ENCODE data around the gene NR1D1.

NR1D1 gene

GRCh38 chr17:40111221-40112128 lies 11.1 kb upstream of the NR1D1 start:
- no peak for DNase-seq (ENCODE audit: extremely low read depth in 1 of 2, low read depth in 1 of 2)

DNA sequence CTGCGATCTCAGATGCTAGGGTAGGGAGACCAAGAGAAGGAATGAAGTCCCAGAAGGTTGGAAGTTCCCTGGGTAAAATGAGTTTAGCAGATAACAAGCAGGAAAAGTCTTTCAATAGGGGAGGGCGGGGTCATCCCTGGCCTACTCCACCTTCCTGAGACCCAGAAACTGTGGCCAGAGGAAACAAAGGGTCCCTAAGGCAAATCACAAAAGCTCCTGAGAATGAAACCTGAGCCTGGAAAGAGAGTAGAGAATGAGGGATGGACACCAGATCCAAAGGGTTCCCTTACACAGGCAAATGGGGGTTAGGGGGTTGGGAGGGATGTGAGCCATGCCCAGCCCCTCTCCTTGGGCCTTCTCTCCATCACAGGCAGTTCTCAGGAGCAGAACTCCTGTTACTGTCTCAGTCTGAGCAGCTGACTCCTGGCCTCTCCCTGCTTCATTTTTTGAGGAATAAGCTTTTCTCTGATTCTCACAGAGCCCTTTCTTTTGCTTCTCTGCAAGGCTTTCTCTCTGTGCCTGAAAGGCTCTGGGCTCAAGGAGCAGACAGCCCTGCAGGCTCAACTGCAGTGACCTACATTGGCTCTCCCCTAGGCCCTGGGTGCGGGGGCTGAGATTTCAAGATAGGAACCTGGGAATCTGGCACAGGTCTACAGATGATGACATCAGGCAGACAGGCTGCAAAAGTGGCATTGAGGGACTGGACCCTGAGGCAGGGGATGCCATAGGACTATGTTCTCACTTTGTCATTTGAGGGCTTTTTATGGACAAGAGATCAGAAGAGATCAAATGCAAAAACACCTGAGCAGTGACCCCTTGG lies 9.8 kb upstream of the NR1D1 start:
- DNase-seq (ENCODE audit: extremely low read depth in 1 of 2, low read depth in 1 of 2), result no peak

GRCh38 chr17:40108970-40109824 lies 8.8 kb upstream of the NR1D1 start:
- no peak for DNase-seq (ENCODE audit: extremely low read depth in 1 of 2, low read depth in 1 of 2)

DNA sequence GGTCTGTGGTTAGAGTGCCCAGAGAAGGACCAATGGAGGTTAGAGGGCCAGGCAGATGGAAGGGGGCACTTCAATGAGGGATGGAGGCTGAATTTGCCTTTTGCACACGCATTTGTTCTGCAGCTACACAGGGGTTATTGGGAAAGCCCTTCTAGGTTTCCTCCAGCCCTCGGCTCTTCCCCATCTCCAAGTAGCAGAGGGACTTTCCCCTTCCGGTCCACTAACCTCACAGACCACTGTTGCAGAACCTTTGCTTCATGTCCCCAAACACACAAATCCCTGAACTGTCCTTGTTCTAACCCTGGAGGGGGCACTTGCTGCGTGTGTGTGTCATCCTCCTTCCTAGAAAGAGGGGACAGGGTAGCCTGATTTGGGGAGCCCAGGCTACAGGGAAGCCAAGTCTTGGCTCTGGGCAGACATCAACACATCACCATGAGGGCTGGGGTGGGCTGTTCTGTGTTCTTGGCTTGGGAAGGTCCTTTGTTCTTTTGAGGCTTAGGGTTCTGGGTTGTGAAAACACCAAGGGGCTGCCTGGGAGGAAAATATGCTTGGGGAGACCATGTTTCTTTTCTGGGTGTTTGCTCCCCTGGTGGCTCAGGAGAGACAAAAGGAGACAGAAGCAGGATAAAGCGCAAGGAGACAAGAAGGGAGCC lies 7.3 kb upstream of the NR1D1 start:
- DNase-seq (ENCODE audit: extremely low read depth in 1 of 2, low read depth in 1 of 2), result no peak

DNA sequence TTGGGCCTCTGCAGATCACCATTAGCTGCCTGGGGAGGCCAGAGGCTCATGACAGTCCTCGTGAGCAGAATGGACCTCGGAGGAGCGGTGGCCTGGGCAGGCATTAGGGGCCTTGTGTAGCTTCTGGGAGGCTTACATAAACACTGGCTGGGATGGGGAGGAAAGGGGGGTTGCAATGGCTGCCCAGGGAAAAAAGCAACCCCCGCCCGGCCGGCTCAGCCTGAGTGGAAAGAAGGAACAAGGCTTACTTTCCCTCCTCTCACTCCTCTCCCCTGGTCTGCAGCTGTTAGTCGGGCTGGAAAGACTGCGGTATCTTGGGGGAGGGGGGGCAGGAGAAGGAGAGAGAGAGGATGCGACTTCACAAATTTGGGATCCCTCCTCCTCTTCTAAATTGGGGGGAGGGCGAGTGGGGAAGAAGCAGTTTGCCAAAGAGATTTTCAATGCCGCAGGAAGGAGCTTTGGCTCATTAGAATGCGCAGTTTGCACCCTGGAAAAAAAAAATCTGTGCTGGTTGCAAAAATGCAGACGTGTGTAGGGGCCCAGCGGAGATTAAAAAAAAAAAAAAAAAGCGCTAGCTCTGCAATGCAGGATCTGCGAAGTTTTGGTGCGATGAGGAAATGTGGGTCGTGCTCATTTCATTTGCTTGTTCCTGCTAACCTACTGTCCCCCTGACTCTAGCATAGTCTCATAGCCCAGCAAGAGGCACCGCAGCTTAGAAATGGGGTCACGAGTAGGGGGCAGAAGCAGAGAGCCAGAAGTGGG lies 6.6 kb upstream of the NR1D1 start:
- no peak for DNase-seq (ENCODE audit: extremely low read depth in 1 of 2, low read depth in 1 of 2)

- DNase-seq (ENCODE audit: extremely low read depth in 1 of 2, low read depth in 1 of 2), result no peak
These were observed 5.7 kb upstream of the NR1D1 start for GRCh38 chr17:40105861-40106759.

DNA sequence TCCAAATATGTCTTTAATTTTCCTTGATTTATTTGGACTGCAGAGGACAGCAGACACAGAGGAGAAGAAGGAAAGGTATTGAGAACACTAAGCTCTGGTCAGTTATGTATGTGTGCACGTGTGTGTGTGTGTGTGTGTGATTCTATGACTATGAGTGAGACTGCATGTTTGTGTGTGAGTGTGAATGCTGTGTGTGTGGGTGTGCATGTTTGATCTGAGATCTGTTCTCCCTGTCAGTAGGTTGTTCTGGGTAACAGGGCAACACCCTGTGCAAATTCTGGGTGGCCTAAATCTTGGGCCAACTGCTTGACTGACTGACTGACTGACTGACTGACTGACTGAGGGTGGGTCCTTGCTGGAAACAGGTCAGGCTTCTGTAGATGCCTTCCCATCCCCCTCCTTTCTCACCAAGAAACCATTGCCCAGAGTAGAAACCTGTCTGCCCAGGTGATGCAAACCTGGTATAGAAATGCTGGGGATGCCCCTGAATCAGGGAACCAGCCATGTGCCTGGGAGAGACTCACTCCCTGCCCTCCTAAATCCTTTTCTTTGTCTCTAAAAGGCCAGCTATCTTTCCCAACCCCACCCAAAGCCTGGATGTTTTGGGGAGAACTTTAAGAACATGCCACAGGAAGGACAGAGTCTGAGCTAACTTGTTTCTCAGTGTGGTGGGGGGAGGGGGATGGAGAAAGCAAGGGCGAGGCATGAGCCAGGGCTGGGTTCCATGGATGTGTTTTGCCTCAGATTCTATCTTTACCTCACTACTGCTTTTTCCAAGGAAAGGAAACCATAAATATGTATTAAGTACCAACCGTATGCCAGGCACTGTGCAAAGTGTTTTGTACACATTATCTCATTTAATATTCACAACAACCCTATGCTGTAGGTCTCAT lies 4.5 kb upstream of the NR1D1 start:
- DNase-seq (ENCODE audit: extremely low read depth in 1 of 2, low read depth in 1 of 2), result no peak

GRCh38 chr17:40103688-40104087 lies 3.3 kb upstream of the NR1D1 start:
- no peak for DNase-seq (ENCODE audit: extremely low read depth in 1 of 2, low read depth in 1 of 2)

GRCh38 chr17:40103071-40103661 lies 2.8 kb upstream of the NR1D1 start:
- DNase-seq (ENCODE audit: extremely low read depth in 1 of 2, low read depth in 1 of 2), result no peak

- DNase-seq (ENCODE audit: extremely low read depth in 1 of 2, low read depth in 1 of 2), result no peak
These were observed 1.2 kb upstream of the NR1D1 start for GRCh38 chr17:40101367-40102210.

GRCh38 chr17:40100669-40101366 lies 429 bp upstream of the NR1D1 start:
- peak; percentile 75 to 76 for DNase-seq (ENCODE audit: extremely low read depth in 1 of 2, low read depth in 1 of 2)

DNA sequence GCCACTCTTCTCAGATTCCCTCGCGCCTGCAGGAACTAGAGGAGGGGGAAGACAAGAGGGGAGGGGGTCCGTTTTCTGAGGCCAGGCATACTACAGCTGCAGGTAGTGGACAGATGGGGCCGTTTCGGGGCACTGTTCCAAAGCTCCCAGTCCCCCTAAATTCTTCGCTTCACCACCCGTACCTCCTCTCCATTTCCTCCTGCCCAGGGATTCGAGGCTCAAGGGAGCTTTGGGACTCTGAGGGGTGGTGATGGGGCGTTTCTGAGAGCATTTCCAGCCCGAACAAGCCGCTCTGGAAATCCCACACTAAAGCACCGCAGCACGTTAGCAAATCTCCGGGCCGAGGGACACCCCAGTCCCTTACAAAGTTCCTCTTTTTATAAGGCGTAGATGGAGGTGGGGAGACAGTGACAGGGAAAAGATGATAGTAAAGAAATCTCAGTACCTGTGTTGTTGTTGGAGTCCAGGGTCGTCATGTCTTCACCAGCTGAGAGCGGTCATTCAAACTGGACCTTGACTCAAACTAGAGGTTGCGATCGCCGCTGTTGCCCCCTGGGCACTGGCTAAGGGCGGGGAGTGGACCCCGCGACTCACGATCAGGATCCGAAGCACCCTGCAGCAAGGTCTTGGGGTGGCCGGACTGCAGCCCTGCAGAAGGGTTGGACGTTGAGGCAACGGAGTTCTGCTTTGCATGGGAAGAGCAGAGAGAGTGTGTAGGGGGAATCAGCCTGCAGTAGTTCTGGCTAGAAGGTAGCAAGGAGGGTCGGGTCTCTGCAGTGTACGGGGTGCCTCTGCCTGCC lies 570 bp downstream of the NR1D1 start:
- no peak for DNase-seq (ENCODE audit: extremely low read depth in 1 of 2, low read depth in 1 of 2)

DNA sequence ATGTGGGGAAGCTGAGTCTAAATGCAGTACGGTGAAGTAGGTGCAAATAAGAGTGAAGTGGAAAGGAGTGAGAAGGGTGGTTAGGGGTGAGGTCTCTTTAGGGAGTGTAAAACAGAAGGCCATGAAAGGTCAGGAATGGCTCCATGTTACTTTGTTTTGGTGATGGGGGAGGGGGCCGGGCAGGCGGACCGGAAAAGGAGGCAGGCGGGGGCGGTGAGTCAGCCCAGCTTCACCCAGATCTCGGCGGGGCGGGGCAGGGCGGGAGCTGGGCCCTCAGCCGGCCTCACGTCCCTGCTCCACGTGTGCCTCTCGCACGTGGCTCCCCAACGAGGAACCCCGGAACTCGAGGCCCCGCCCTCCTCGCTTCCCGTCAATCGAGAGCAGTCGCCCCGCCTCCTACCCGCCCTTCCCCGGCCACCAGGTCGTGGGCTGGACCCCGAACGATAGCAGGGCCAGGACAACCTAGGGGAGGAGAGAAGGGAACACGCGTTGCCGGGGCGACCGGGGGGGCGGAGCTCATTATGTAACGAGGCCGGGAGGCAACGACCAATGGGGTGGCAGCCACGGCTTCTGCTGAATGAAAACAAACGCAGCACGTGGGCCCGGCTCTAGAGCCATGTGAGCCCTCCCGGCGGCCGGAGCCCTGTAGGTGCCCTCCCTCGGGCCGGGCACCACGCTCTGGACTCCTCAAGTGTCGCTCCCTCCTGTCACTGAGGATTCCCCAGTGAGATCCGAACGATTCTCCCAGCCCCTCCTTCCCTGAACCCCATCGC lies 1.4 kb downstream of the NR1D1 start:
- DNase-seq (ENCODE audit: extremely low read depth in 1 of 2, low read depth in 1 of 2), result peak; percentile 96 to 97

Measured in activated CD8-positive, alpha-beta memory T cell treated with anti-CD3 and anti-CD28 coated beads for 1 hour (primary cell).